Measurements from ENCODE around the gene NOPCHAP1.

NOPCHAP1 gene

GRCh38 chr12:104998423-104999346, 12.6 kb downstream of the NOPCHAP1 start:
- no peak overlapping the region for H3K27ac ChIP-seq (ENCODE audit: low read length)
- no peaks in the 10 kb centered on the region for H3K4me1 ChIP-seq (ENCODE audit: insufficient read depth, low read length)
- no peak overlapping the region for H3K9ac ChIP-seq (ENCODE audit: low read depth, low read length)
- H3K27me3 ChIP-seq (ENCODE audit: insufficient read depth, low read length), result no peaks in the 10 kb centered on the region
- H3K9me3 ChIP-seq (ENCODE audit: insufficient read depth, low read depth, low read length), result no peaks in the 10 kb centered on the region
- H3K4me3 ChIP-seq (ENCODE audit: low read length), result no peak overlapping the region
- peaks cover 97% of the 10 kb centered on the region for H3K36me3 ChIP-seq (ENCODE audit: insufficient read depth, low read depth, low read length)

GRCh38 chr12:104999347-104999685, 13.2 kb downstream of the NOPCHAP1 start:
- no peak overlapping the region for H3K9ac ChIP-seq (ENCODE audit: low read depth, low read length)
- H3K4me3 ChIP-seq (ENCODE audit: low read length), result no peak overlapping the region
- no peaks in the 10 kb centered on the region for H3K4me1 ChIP-seq (ENCODE audit: insufficient read depth, low read length)
- H3K9me3 ChIP-seq (ENCODE audit: insufficient read depth, low read depth, low read length), result no peaks in the 10 kb centered on the region
- H3K27me3 ChIP-seq (ENCODE audit: insufficient read depth, low read length), result no peaks in the 10 kb centered on the region
- H3K36me3 ChIP-seq (ENCODE audit: insufficient read depth, low read depth, low read length), result peaks cover 95% of the 10 kb centered on the region
- H3K27ac ChIP-seq (ENCODE audit: low read length), result no peak overlapping the region

- peaks cover 93% of the 10 kb centered on the region for H3K36me3 ChIP-seq (ENCODE audit: insufficient read depth, low read depth, low read length)
These were observed 15.4 kb downstream of the NOPCHAP1 start for GRCh38 chr12:105001476-105001875.

GRCh38 chr12:105013892-105014291, 27.8 kb downstream of the NOPCHAP1 start:
- Histone ChIP-seq H3K9me3 (ENCODE audit: insufficient read depth, low read depth, low read length) (no peaks in the 10 kb centered on the region), H3K36me3 (ENCODE audit: insufficient read depth, low read depth, low read length) (peaks cover 12% of the 10 kb centered on the region; the same call in 1 of the 2 replicates), H3K4me3 (ENCODE audit: low read length) (no peak overlapping the region), H3K9ac (ENCODE audit: low read depth, low read length) (no peak overlapping the region), H3K27ac (ENCODE audit: low read length) (no peak overlapping the region), H3K27me3 (ENCODE audit: insufficient read depth, low read length) (no peaks in the 10 kb centered on the region), H3K4me1 (ENCODE audit: insufficient read depth, low read length) (no peaks in the 10 kb centered on the region)

More at GRCh38 chr12:105001476-105001875, 15.4 kb downstream of the NOPCHAP1 start:
- Histone ChIP-seq H3K27me3 (ENCODE audit: insufficient read depth, low read length) (no peaks in the 10 kb centered on the region), H3K27ac (ENCODE audit: low read length) (no peak overlapping the region), H3K9me3 (ENCODE audit: insufficient read depth, low read depth, low read length) (no peaks in the 10 kb centered on the region), H3K4me1 (ENCODE audit: insufficient read depth, low read length) (no peaks in the 10 kb centered on the region), H3K4me3 (ENCODE audit: low read length) (no peak overlapping the region), H3K9ac (ENCODE audit: low read depth, low read length) (no peak overlapping the region)

- no peaks in the 10 kb centered on the region for H3K4me1 ChIP-seq (ENCODE audit: insufficient read depth, low read length)
- H3K36me3 ChIP-seq (ENCODE audit: insufficient read depth, low read depth, low read length), result peaks cover 12% of the 10 kb centered on the region; the same call in 1 of the 2 replicates
- no peak overlapping the region for H3K27ac ChIP-seq (ENCODE audit: low read length)
- H3K4me3 ChIP-seq (ENCODE audit: low read length), result no peak overlapping the region
- H3K9ac ChIP-seq (ENCODE audit: low read depth, low read length), result no peak overlapping the region
- H3K27me3 ChIP-seq (ENCODE audit: insufficient read depth, low read length), result no peaks in the 10 kb centered on the region
- H3K9me3 ChIP-seq (ENCODE audit: insufficient read depth, low read depth, low read length), result no peaks in the 10 kb centered on the region
These were observed 28.5 kb downstream of the NOPCHAP1 start for GRCh38 chr12:105014603-105015002.

- Histone ChIP-seq H3K36me3 (ENCODE audit: insufficient read depth, low read depth, low read length) (peaks cover 12% of the 10 kb centered on the region; the same call in 1 of the 2 replicates), H3K27ac (ENCODE audit: low read length) (no peak overlapping the region), H3K4me3 (ENCODE audit: low read length) (no peak overlapping the region), H3K4me1 (ENCODE audit: insufficient read depth, low read length) (no peaks in the 10 kb centered on the region), H3K9me3 (ENCODE audit: insufficient read depth, low read depth, low read length) (no peaks in the 10 kb centered on the region), H3K9ac (ENCODE audit: low read depth, low read length) (no peak overlapping the region), H3K27me3 (ENCODE audit: insufficient read depth, low read length) (no peaks in the 10 kb centered on the region)
These were observed 29.4 kb downstream of the NOPCHAP1 start for GRCh38 chr12:105015543-105015942.

GRCh38 chr12:105018012-105018411, 31.9 kb downstream of the NOPCHAP1 start:
- peaks cover 12% of the 10 kb centered on the region; the same call in 1 of the 2 replicates for H3K36me3 ChIP-seq (ENCODE audit: insufficient read depth, low read depth, low read length)

GRCh38 chr12:105018776-105019175, 32.7 kb downstream of the NOPCHAP1 start:
- Histone ChIP-seq H3K4me3 (ENCODE audit: low read length) (no peak overlapping the region), H3K9ac (ENCODE audit: low read depth, low read length) (no peak overlapping the region), H3K36me3 (ENCODE audit: insufficient read depth, low read depth, low read length) (peaks cover 12% of the 10 kb centered on the region; the same call in 1 of the 2 replicates), H3K27ac (ENCODE audit: low read length) (no peak overlapping the region), H3K27me3 (ENCODE audit: insufficient read depth, low read length) (no peaks in the 10 kb centered on the region), H3K4me1 (ENCODE audit: insufficient read depth, low read length) (no peaks in the 10 kb centered on the region), H3K9me3 (ENCODE audit: insufficient read depth, low read depth, low read length) (no peaks in the 10 kb centered on the region)

More at GRCh38 chr12:105018012-105018411, 31.9 kb downstream of the NOPCHAP1 start:
- Histone ChIP-seq H3K27me3 (ENCODE audit: insufficient read depth, low read length) (no peaks in the 10 kb centered on the region), H3K9ac (ENCODE audit: low read depth, low read length) (no peak overlapping the region), H3K9me3 (ENCODE audit: insufficient read depth, low read depth, low read length) (no peaks in the 10 kb centered on the region), H3K27ac (ENCODE audit: low read length) (no peak overlapping the region), H3K4me3 (ENCODE audit: low read length) (no peak overlapping the region), H3K4me1 (ENCODE audit: insufficient read depth, low read length) (no peaks in the 10 kb centered on the region)

- H3K4me3 ChIP-seq (ENCODE audit: low read length), result no peak overlapping the region
- peaks cover under 1% of the 10 kb centered on the region; the same call in 1 of the 2 replicates for H3K36me3 ChIP-seq (ENCODE audit: insufficient read depth, low read depth, low read length)
- H3K27me3 ChIP-seq (ENCODE audit: insufficient read depth, low read length), result no peaks in the 10 kb centered on the region
- H3K27ac ChIP-seq (ENCODE audit: low read length), result no peak overlapping the region
- no peaks in the 10 kb centered on the region for H3K9me3 ChIP-seq (ENCODE audit: insufficient read depth, low read depth, low read length)
- H3K9ac ChIP-seq (ENCODE audit: low read depth, low read length), result no peak overlapping the region
- H3K4me1 ChIP-seq (ENCODE audit: insufficient read depth, low read length), result no peaks in the 10 kb centered on the region
These were observed 34.3 kb downstream of the NOPCHAP1 start for GRCh38 chr12:105020241-105020962.

- no peak overlapping the region for H3K4me3 ChIP-seq (ENCODE audit: low read length)
- no peaks in the 10 kb centered on the region for H3K9me3 ChIP-seq (ENCODE audit: insufficient read depth, low read depth, low read length)
- no peak overlapping the region for H3K27ac ChIP-seq (ENCODE audit: low read length)
- H3K4me1 ChIP-seq (ENCODE audit: insufficient read depth, low read length), result no peaks in the 10 kb centered on the region
- no peaks in the 10 kb centered on the region for H3K27me3 ChIP-seq (ENCODE audit: insufficient read depth, low read length)
- H3K36me3 ChIP-seq (ENCODE audit: insufficient read depth, low read depth, low read length), result no peaks in the 10 kb centered on the region
- no peak overlapping the region for H3K9ac ChIP-seq (ENCODE audit: low read depth, low read length)
These were observed 38.8 kb downstream of the NOPCHAP1 start for GRCh38 chr12:105024928-105025327.

- no peaks in the 10 kb centered on the region for H3K27me3 ChIP-seq (ENCODE audit: insufficient read depth, low read length)
- no peaks in the 10 kb centered on the region for H3K36me3 ChIP-seq (ENCODE audit: insufficient read depth, low read depth, low read length)
- H3K9me3 ChIP-seq (ENCODE audit: insufficient read depth, low read depth, low read length), result no peaks in the 10 kb centered on the region
These were observed 39.8 kb downstream of the NOPCHAP1 start for GRCh38 chr12:105025890-105026289.

More at GRCh38 chr12:105025890-105026289, 39.8 kb downstream of the NOPCHAP1 start:
- Histone ChIP-seq H3K9ac (ENCODE audit: low read depth, low read length) (no peak overlapping the region), H3K27ac (ENCODE audit: low read length) (no peak overlapping the region), H3K4me1 (ENCODE audit: insufficient read depth, low read length) (no peaks in the 10 kb centered on the region), H3K4me3 (ENCODE audit: low read length) (no peak overlapping the region)
